Stomach (tissue), 9 donors: ENCODE data around the gene FRYL. TPM values are rescaled to one million over a fixed set of nuclear protein-coding genes. Genes with fewer than 3 reads are reported as not detected.

ENCODE experiments used
- DNase-seq, 2 donors: peaks; one replicate each; pipeline versions ENCODE4 v3.0.0 to v3.0.0-alpha.2; 2013 to 2019
- H3K27ac ChIP-seq, 5 donors: fragments of 200-600 bp in 4 of 5; sonication (generic) in 4 of 5; one replicate each; pipeline ENCODE4 v1.5.1; 2013 to 2019; ENCODE audit warnings: mild to moderate bottlenecking in 1 of 5, moderate library complexity in 1 of 5
- H3K27me3 ChIP-seq, 3 donors: fragments of 200-600 bp; sonication (generic); one replicate each; pipeline ENCODE4 v1.5.1; 2017 to 2019; ENCODE audit warnings: mixed run types in 1 of 3
- H3K36me3 ChIP-seq, 4 donors: fragments of 200-600 bp; sonication (generic); 1 replicate in 3 of 4; 2 replicates in 1 of 4; pipeline ENCODE4 v1.5.1; 2016 to 2019
- H3K4me1 ChIP-seq, 4 donors: fragments of 200-600 bp; sonication (generic); one replicate each; pipeline ENCODE4 v1.5.1; 2016 to 2019
- H3K4me3 ChIP-seq, 4 donors: fragments of 200-600 bp; sonication (generic) in 3 of 4; one replicate each; pipeline ENCODE4 v1.5.1; 2016 to 2019; ENCODE audit warnings: mild to moderate bottlenecking in 1 of 4
- H3K9me3 ChIP-seq, 4 donors: fragments of 200-600 bp; sonication (generic); one replicate each; pipeline ENCODE4 v1.5.1; 2016 to 2019
- EP300 ChIP-seq: sonication (generic); formaldehyde crosslinking; IDR thresholded peaks from one replicate; pipeline ENCODE4 v1.6.1; 2017; ENCODE audit warnings: antibody characterized with exemption
- POLR2A ChIP-seq, 4 donors: fragments of 450-650 bp; IDR thresholded peaks; one replicate each; pipeline ENCODE4 v1.6.1; 2016; ENCODE audit warnings: antibody characterized with exemption in 4 of 4, control low read depth in 2 of 4, mild to moderate bottlenecking in 1 of 4, moderate library complexity in 1 of 4
- POLR2AphosphoS5 ChIP-seq, 3 donors: sonication (generic); formaldehyde crosslinking; IDR thresholded peaks; one replicate each; pipeline ENCODE4 v1.6.1; 2016; ENCODE audit warnings: antibody characterized with exemption in 3 of 3
- WGBS, 5 donors: extraction: QIAGEN DNeasy Blood & Tissue Kit in 3 of 5; methylation state at CpG; one replicate each; pipeline versions ENCODE4 v1.1.5 to v1.1.7; 2013 to 2018; 5-methylcytosine and 5-hydroxymethylcytosine counted together
- intact Hi-C: fragments of 100-400 bp; cut with DNase I; formaldehyde crosslinking; loops from one replicate; pipeline ENCODE4 v1.15.1; 2023; ENCODE audit warnings: low total_unique reads
- polyA plus RNA-seq, 3 donors: library from polyadenylated mRNA; stranded (reverse); fragments of 200-250 nt; gene quantifications; one replicate each; pipeline ENCODE4 v1.2.3, GENCODE V29; 2013
- total RNA-seq, 5 donors: library from RNA; depleted of rRNA; stranded (reverse); fragments of >200 nt; gene quantifications; one replicate each; pipeline versions ENCODE4 v1.1.0 to v1.2.3, GENCODE V29; 2014 to 2016
- TF ChIP-seq, protein P1 (sequence below), 7 experiments: fragments of 450-650 bp in 4 of 7; fragments of 200-600 bp in 3 of 7; sonication (generic) in 3 of 7; IDR thresholded peaks; one replicate each; pipeline ENCODE4 v1.5.1; 2016 to 2019; ENCODE audit warnings: antibody characterized with exemption in 7 of 7, control low read depth in 2 of 7, mild to moderate bottlenecking in 1 of 7
- donor health status: healthy with polysubstance abuse.
- donor health status: Bipolar disorder and iron deficiency.
- donor health status: healthy.

The FRYL gene
- total and polyA plus RNA-seq, 8 donors = 6.4 to 697 (median 67.0) TPM

DNA sequence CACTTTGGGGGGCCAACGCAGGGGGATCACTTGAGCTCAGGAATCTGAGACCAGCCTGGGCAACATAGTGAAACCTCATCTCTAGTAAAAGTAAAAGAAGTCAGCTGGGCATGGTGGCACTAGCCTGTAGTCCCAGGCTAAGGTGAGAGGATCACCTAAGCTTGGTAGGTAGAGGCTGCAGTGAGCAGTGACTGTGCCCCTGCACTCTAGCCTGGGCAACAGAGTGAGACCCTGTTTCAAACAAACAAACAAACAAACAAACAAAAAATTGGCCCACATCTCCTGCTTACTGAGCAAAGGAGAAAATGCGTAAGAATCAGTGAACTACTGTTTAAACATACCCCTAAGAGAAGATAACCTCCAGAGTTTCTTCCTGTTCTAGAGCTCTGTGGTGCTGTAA is 85.3 kb downstream of the FRYL start:
- Histone ChIP-seq H3K9me3 (no peaks in the 10 kb centered on the region), H3K27me3 (no peaks in the 10 kb centered on the region), H3K36me3 (no peaks in the 10 kb centered on the region), H3K4me1 (peaks cover 14 to 48% (median 29%) of the 10 kb centered on the region in 4 donors), H3K27ac (no peak overlapping the region), H3K4me3 (no peak overlapping the region)
- no peak for DNase-seq
- TF ChIP-seq POLR2A (IDR thresholded peaks at IDR 0.05) (no peak), POLR2AphosphoS5 (IDR thresholded peaks at IDR 0.05) (no peak), EP300 (no peak)
- TF ChIP-seq, protein P1, sequence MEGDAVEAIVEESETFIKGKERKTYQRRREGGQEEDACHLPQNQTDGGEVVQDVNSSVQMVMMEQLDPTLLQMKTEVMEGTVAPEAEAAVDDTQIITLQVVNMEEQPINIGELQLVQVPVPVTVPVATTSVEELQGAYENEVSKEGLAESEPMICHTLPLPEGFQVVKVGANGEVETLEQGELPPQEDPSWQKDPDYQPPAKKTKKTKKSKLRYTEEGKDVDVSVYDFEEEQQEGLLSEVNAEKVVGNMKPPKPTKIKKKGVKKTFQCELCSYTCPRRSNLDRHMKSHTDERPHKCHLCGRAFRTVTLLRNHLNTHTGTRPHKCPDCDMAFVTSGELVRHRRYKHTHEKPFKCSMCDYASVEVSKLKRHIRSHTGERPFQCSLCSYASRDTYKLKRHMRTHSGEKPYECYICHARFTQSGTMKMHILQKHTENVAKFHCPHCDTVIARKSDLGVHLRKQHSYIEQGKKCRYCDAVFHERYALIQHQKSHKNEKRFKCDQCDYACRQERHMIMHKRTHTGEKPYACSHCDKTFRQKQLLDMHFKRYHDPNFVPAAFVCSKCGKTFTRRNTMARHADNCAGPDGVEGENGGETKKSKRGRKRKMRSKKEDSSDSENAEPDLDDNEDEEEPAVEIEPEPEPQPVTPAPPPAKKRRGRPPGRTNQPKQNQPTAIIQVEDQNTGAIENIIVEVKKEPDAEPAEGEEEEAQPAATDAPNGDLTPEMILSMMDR (IDR thresholded peaks at IDR 0.05) = no peak
- intact Hi-C loops = no loop called here
- 59 to 87% (median 78%) methylated on average over 2 of the region's 2 CpGs for WGBS, 5 donors

DNA sequence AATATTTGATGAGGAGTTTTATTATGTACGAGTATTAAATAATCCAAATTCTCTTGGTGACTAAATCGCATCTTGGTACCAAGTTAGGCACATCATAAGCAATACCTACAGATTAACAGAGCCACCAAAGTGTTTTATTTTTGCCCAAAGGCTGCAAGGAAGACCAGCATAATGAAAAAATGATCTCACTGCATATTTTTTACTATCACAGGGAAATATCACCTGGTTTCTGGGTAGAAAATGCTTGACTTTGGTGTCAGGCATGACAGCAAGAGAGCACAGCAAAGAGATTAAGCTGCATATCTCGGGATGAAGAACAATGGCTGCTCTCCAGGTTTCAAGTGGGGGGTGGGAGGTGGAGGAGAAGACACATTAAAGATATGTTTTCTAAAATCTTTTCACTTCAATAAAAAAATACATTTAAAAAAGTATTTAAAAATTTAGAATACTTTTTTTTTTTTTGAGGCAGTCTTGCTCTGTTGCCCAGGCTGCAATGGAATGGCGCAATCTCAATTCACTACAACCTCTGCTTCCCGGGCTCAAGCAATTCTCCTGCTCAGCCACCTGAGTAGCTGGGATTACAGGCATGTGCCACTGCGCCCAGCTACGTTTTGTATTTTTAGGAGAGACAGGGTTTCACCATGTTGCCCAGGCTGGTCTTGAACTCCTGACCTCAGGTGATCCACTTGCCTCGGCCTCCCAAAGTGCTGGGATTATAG is 86.1 kb downstream of the FRYL start:
- H3K4me1 ChIP-seq = peaks cover 9 to 46% (median 23%) of the 10 kb centered on the region in 4 donors
- DNase-seq = no peak
- no peak overlapping the region for H3K27ac ChIP-seq
- TF ChIP-seq EP300 (no peak), POLR2AphosphoS5 (IDR thresholded peaks at IDR 0.05) (no peak), POLR2A (IDR thresholded peaks at IDR 0.05) (no peak)
- TF ChIP-seq, protein P1 (IDR thresholded peaks at IDR 0.05) = no peak
- H3K27me3 ChIP-seq = no peaks in the 10 kb centered on the region
- H3K4me3 ChIP-seq = no peak overlapping the region
- 93 to 95% (median 95%) methylated on average over 8 of the region's 8 CpGs for WGBS, 5 donors
- H3K9me3 ChIP-seq = no peaks in the 10 kb centered on the region
- intact Hi-C loops = no loop called here
- H3K36me3 ChIP-seq = no peaks in the 10 kb centered on the region

DNA sequence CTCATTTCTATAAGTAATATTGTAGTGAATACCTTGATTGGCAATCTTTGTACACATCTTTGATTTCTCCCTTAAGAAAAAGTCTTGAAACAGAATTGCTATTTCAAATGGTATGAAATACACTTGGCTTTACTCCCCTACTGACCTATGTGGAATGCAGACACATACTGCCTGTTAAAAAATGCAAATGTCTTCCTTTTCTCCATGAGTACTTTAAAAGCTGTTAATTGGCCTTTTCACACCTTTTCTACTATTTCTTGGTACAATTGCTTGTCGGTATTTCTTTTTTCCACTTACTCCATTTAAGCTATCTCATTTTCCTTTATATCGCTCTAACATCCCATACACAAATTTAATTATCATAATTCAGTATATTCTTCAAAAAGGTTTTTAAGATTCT is 87.2 kb downstream of the FRYL start:
- Histone ChIP-seq H3K36me3 (no peaks in the 10 kb centered on the region), H3K9me3 (no peaks in the 10 kb centered on the region), H3K27me3 (no peaks in the 10 kb centered on the region), H3K4me1 (peaks cover under 1 to 39% (median 15%) of the 10 kb centered on the region in 4 donors), H3K4me3 (no peak overlapping the region), H3K27ac (no peak overlapping the region)
- intact Hi-C loops = no loop called here
- TF ChIP-seq, protein P1 (IDR thresholded peaks at IDR 0.05) = no peak
- no peak for TF ChIP-seq POLR2A (IDR thresholded peaks at IDR 0.05)
- no peak for TF ChIP-seq EP300
- TF ChIP-seq POLR2AphosphoS5 (IDR thresholded peaks at IDR 0.05) = no peak
- no peak for DNase-seq
- WGBS, 5 donors = 86 to 92% (median 90%) methylated on average over 2 of the region's 2 CpGs

DNA sequence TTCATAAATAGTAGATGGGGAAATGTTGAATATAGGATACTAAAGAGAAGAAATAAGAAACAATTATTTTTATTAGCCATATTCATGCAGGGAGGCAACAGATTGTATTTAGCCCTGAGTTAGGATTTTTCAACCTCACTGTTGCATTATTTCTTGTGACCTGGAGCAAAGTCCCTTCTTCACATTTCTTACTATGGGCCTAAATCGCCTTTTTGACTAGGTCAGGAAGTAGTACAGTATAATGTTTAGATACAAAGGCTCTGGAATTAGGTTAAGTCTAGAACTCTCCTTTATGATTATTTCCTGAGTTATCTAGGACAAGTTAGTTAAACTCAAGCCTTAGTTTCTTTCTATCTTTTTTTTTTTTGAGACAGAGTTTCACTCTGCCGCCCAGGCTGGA is 88.0 kb downstream of the FRYL start:
- H3K9me3 ChIP-seq = no peaks in the 10 kb centered on the region
- no peak overlapping the region for H3K27ac ChIP-seq
- peaks cover 0 to 40% (median 14%) of the 10 kb centered on the region in 4 donors for H3K4me1 ChIP-seq
- intact Hi-C loops = no loop called here
- H3K36me3 ChIP-seq = no peaks in the 10 kb centered on the region
- no peaks in the 10 kb centered on the region for H3K27me3 ChIP-seq
- 84 to 96% (median 90%) methylated on average over 2 of the region's 2 CpGs for WGBS, 5 donors
- TF ChIP-seq POLR2A (IDR thresholded peaks at IDR 0.05) (no peak), POLR2AphosphoS5 (IDR thresholded peaks at IDR 0.05) (no peak), EP300 (no peak)
- TF ChIP-seq, protein P1 (IDR thresholded peaks at IDR 0.05) = no peak
- no peak for DNase-seq
- H3K4me3 ChIP-seq = no peak overlapping the region
